Measurements from ENCODE around the gene FAM83F.
"Not testable (repeated sequence)": the region's sequence is repeated elsewhere in the genome, so short reads cannot be mapped to it uniquely, and the experiment has no call there.

The FAM83F gene

GRCh38 chr22:40019100-40019499 lies 24.3 kb downstream of the FAM83F start:
- DNase-seq: no peak

- no peak for DNase-seq
Measured at GRCh38 chr22:40020956-40021355, 26.2 kb downstream of the FAM83F start.

- DNase-seq: no peak
Measured at GRCh38 chr22:40021401-40022000, 26.7 kb downstream of the FAM83F start.

GRCh38 chr22:40022536-40023240 lies 27.9 kb downstream of the FAM83F start:
- DNase-seq: no peak

- DNase-seq: no peak
Measured at GRCh38 chr22:40023341-40023841, 28.6 kb downstream of the FAM83F start.

- peak; percentile 47 to 60 for DNase-seq
Measured at GRCh38 chr22:40024201-40025061, 29.7 kb downstream of the FAM83F start.

- not testable (repeated sequence) for DNase-seq
Measured at GRCh38 chr22:40025062-40025379, 30.3 kb downstream of the FAM83F start.

- no peak for DNase-seq
Measured at GRCh38 chr22:40025856-40026255, 31.1 kb downstream of the FAM83F start.

- DNase-seq: no peak
Measured at GRCh38 chr22:40026641-40027040, 31.9 kb downstream of the FAM83F start.

- no peak for DNase-seq
Measured at GRCh38 chr22:40027191-40028097, 32.7 kb downstream of the FAM83F start.

GRCh38 chr22:40028098-40028425 lies 33.3 kb downstream of the FAM83F start:
- no peak for DNase-seq

GRCh38 chr22:40029189-40029890 lies 34.6 kb downstream of the FAM83F start:
- no peak for DNase-seq

GRCh38 chr22:40030026-40030757 lies 35.4 kb downstream of the FAM83F start:
- DNase-seq: no peak

- DNase-seq: no peak
Measured at GRCh38 chr22:40030758-40031095, 36.0 kb downstream of the FAM83F start.

GRCh38 chr22:40031766-40032470 lies 37.2 kb downstream of the FAM83F start:
- no peak for DNase-seq

GRCh38 chr22:40033586-40034380 lies 39.0 kb downstream of the FAM83F start:
- no peak for DNase-seq

GRCh38 chr22:40035351-40035750 lies 40.6 kb downstream of the FAM83F start:
- no peak for DNase-seq

GRCh38 chr22:40036126-40036525 lies 41.4 kb downstream of the FAM83F start:
- DNase-seq: no peak

GRCh38 chr22:40036591-40037225 lies 42.0 kb downstream of the FAM83F start:
- DNase-seq: peak; percentile 47 to 53
